Mucosa of gallbladder (tissue), 1 donor: ENCODE results near the gene NAV2. TPM values are rescaled to one million over a fixed set of nuclear protein-coding genes. Genes with fewer than 3 reads are reported as not detected.
"Not testable (repeated sequence)": the region's sequence is repeated elsewhere in the genome, so short reads cannot be mapped to it uniquely, and the experiment has no call there.

Experiments
- DNase-seq: peaks from one replicate; pipeline ENCODE4 v3.0.0-alpha.2; 2020; ENCODE audit warnings: low spot score
- total RNA-seq: library from RNA; stranded (reverse); gene quantifications from one replicate; pipeline ENCODE4 v1.2.1, GENCODE V29; 2021
- donor health status: DM: no; HTN: no; CAD: no.

The NAV2 gene
- total RNA-seq, 1 donor from 2014 or later, result 5.3 TPM

GRCh38 chr11:19890308-19890707 is 177.7 kb downstream of the NAV2 start:
- no peak for DNase-seq

- no peak for DNase-seq
Observed at GRCh38 chr11:19891022-19891421, 178.4 kb downstream of the NAV2 start.

DNA sequence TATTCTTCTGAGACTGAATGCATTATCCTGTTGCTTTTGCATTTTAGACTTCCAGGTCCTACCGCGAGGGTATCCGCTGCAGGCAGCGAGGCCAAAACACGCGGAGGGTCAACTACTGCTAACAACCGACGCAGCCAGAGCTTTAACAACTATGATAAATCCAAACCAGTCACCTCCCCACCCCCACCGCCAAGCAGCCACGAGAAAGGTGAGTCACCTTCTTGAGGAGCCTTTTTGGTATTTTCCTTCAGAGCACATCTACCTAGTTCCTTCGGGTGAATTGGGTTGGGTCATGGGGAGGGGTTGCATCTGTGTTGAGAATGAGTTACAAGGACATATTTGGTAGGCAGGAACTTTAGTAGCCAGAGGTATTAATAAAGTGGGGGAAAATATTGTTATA is 179.8 kb downstream of the NAV2 start:
- no peak for DNase-seq

DNA sequence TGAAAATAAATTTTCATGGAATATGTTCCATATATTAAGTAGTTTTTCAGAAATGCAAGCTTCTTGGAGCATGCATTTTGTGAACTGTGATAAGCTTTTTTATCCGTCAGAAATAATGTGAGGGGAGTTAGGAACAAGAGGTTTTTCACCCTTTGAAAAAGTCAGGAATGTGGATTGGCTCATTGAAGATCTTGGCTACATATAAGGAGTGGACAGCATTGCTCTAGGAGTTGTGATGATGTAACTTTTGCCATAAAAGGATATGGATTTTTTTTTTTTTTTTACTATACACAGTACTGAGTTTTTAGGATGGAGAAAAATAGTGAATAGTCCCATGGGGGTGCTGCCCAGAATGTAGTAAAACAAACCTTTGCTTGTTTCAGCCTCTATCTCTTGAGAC is 180.2 kb downstream of the NAV2 start:
- no peak for DNase-seq

GRCh38 chr11:19894404-19894803 is 181.8 kb downstream of the NAV2 start:
- DNase-seq, result no peak

DNA sequence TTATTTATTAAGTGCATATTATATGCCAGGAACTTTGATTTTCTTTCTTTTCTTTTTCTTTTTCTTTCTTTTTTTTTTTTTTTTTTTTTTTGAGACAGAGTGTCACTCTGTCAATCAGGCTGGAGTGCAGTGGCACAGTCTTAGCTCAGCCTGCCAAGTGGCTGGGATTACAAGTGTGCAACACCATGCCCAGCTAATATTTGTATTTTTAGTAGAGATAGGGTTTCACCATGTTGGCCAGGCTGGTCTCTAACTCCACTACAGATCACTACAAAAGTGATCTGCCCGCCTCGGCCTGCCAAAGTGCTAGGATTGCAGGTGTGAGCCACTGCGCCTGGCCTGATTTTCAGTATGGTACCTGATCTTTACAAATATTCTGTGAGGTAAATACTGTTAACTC is 182.4 kb downstream of the NAV2 start:
- DNase-seq, result not testable (repeated sequence)

- no peak for DNase-seq
Observed at GRCh38 chr11:19895776-19896175, 183.1 kb downstream of the NAV2 start.

DNA sequence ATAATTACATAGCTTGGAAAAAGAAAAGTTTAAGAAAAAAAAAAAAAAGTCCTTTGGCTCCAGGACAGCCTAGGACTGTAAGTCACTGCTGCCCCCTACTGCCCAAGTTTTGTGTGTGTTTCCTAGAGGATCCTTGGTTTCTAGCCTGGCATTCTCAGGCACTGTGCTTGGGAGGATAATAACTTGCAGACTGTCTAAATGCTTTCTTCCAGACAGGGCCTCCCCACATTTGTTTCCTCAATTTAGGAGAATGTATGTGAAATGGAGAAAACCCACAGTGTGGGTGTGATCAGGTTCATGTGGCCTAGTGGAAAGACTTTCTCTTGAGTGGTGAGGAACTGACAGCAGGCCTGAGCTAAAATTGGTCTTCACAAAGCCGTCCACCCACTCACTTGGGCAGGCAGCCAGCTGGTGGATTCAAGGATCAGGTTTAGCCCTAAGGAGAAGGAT is 191.0 kb downstream of the NAV2 start:
- peak; percentile 79 for DNase-seq

GRCh38 chr11:19905280-19905853 is 192.7 kb downstream of the NAV2 start:
- no peak for DNase-seq

- DNase-seq, result no peak
Observed at GRCh38 chr11:19906126-19906525, 193.5 kb downstream of the NAV2 start.

DNA sequence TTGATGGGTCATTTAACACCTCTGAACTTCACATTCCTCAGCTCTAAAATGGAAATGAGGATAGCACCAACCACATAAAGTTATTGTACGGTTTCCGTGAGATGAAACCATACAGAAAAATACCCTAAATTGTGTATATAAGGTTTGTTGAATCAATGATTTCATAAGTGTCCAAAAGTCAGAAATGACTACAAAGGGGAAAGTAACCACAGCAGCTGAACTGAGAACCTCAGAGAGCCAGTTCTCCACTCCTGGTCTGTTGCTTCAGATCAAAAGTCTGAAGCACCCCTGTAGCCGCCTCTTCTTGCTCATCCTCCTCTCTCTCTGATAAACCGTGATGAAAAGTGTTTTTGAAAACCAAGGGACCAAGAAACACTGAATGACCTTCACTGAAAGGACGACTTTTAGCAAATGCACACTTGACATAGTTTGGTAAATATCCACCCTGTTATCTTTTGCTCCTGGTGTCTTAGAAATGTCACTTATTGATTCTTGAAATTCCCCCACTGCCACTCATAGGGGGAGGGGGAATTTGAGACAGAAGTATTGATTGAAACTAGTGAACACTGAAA is 194.5 kb downstream of the NAV2 start:
- DNase-seq, result no peak

GRCh38 chr11:19907839-19908238 is 195.2 kb downstream of the NAV2 start:
- DNase-seq, result no peak

DNA sequence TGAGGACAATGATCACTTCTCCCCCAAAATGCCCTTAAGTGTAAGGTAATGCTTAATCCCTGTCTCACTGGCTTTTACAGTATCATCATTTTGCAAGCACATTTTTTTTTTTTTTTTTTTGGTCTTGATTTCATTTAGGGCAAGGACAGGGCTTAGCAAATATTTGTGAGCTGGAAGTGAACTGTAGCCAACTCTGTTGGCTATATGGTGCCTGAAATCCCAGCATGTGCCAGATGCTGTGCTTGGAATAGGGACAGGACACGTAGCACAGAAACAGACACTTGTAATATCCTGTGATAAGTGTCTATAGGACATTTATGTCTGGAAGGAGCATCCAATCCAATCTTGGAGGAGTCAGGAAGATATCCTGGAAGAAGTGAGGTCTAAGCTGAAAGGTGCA is 198.3 kb downstream of the NAV2 start:
- DNase-seq, result no peak

- DNase-seq, result no peak
Observed at GRCh38 chr11:19912115-19912957, 199.7 kb downstream of the NAV2 start.

GRCh38 chr11:19912958-19913892 is 200.6 kb downstream of the NAV2 start:
- DNase-seq, result no peak

GRCh38 chr11:19913893-19914249 is 201.2 kb downstream of the NAV2 start:
- no peak for DNase-seq

- no peak for DNase-seq
Observed at GRCh38 chr11:19915808-19916207, 203.2 kb downstream of the NAV2 start.

- no peak for DNase-seq
Observed at GRCh38 chr11:19917069-19917468, 204.4 kb downstream of the NAV2 start.

GRCh38 chr11:19918302-19919049 is 205.8 kb downstream of the NAV2 start:
- no peak for DNase-seq

DNA sequence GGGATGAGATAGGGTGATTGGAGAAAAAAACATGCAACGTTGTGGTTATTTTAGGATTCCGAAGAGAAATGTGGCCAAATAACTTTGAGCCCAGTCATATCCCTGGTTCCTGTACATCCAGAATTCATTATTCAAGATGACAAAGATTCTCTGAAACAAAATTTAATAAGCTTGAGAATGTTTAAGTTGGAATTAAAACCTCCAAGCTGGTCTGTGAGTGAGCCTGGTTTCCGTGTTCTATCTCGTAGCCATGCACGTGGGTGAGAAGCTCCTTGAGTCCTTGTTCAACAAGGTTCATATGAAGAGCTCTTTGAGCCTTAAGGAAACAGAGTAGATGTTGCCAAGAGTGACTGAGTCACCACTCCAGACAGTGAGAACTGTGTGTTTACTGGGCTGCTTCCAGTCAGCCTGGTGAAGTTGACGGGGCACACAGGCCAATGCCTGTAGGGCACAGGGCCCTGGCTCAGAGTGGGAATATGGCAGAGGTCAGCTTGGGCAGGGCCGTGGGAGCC is 206.5 kb downstream of the NAV2 start:
- DNase-seq, result peak; percentile 30

DNA sequence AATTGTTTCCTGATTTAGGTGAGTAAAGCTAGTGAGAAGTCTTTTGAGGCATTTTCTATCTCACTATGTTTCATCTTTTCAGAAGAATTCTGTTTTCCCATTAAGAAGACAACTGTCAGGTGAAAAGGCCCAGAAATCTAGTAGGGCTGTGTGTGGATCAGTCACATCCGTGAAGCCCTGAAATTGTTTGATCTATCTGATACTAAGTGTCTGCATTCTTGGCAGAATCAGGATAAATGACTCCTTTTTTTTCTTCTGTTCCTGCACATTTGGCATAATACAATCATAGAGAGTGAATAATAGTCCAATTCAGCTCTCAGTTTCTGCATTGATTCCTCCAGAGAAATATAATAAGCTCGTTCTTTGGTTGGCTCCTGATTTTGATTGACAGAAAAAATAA is 208.3 kb downstream of the NAV2 start:
- no peak for DNase-seq
